ENCODE measurements around the gene SETD5.
"Not testable (repeated sequence)": the region's sequence is repeated elsewhere in the genome, so short reads cannot be mapped to it uniquely, and the experiment has no call there.

The SETD5 gene

GRCh38 chr3:9480265-9480664 is 82.8 kb downstream of the SETD5 start:
- DNase-seq (no peak), ATAC-seq (replicated peaks) (no peak)
- H3K27me3 Mint-ChIP-seq: no peaks in the 10 kb centered on the region
- H3K4me1 Mint-ChIP-seq (ENCODE audit: low read depth in 2 of 2): no peaks in the 10 kb centered on the region
- H3K9me3 Mint-ChIP-seq: no peaks in the 10 kb centered on the region
- H3K36me3 Mint-ChIP-seq (ENCODE audit: insufficient read depth): peaks cover 48% of the 10 kb centered on the region
- H3K4me3 Mint-ChIP-seq: no peak overlapping the region
- H3K27ac Mint-ChIP-seq: no peak overlapping the region

- Mint-ChIP-seq H3K36me3 (ENCODE audit: insufficient read depth) (peaks cover 7% of the 10 kb centered on the region), H3K4me3 (no peak overlapping the region)
Observed at GRCh38 chr3:9485248-9485647, 87.8 kb downstream of the SETD5 start.

GRCh38 chr3:9491506-9491905 is 94.1 kb downstream of the SETD5 start:
- Mint-ChIP-seq H3K27me3 (no peaks in the 10 kb centered on the region), H3K4me3 (no peak overlapping the region), H3K27ac (peak overlapping the region in 1 of 2 donors; percentile 63), H3K36me3 (ENCODE audit: insufficient read depth) (no peaks in the 10 kb centered on the region), H3K4me1 (ENCODE audit: low read depth in 2 of 2) (no peaks in the 10 kb centered on the region), H3K9me3 (peaks cover 2 to 8% of the 10 kb centered on the region in 2 donors)
- DNase-seq: no peak
- ATAC-seq (replicated peaks): no peak

More at GRCh38 chr3:9485248-9485647, 87.8 kb downstream of the SETD5 start:
- Mint-ChIP-seq H3K9me3 (peaks cover 2 to 8% of the 10 kb centered on the region in 2 donors), H3K27ac (peak overlapping the region in 1 of 2 donors; percentile 29), H3K4me1 (ENCODE audit: low read depth in 2 of 2) (no peaks in the 10 kb centered on the region), H3K27me3 (no peaks in the 10 kb centered on the region)
- no peak for DNase-seq
- no peak for ATAC-seq (replicated peaks)

GRCh38 chr3:9494036-9494435 is 96.6 kb downstream of the SETD5 start:
- H3K4me1 Mint-ChIP-seq (ENCODE audit: low read depth in 2 of 2); DNase-seq; H3K9me3 Mint-ChIP-seq; H3K36me3 Mint-ChIP-seq (ENCODE audit: insufficient read depth); H3K27ac Mint-ChIP-seq; H3K4me3 Mint-ChIP-seq; ATAC-seq (replicated peaks); H3K27me3 Mint-ChIP-seq: not testable (repeated sequence)

- Mint-ChIP-seq H3K4me1 (ENCODE audit: low read depth in 2 of 2) (peaks cover 3 to 9% of the 10 kb centered on the region in 2 donors), H3K9me3 (no peaks in the 10 kb centered on the region), H3K27ac (no peak overlapping the region), H3K27me3 (peaks cover 29 to 30% of the 10 kb centered on the region in 2 donors), H3K36me3 (ENCODE audit: insufficient read depth) (no peaks in the 10 kb centered on the region), H3K4me3 (no peak overlapping the region)
- ATAC-seq (replicated peaks) (no peak), DNase-seq (no peak)
Observed at GRCh38 chr3:9496893-9497292, 99.5 kb downstream of the SETD5 start.

GRCh38 chr3:9497821-9498565 is 100.6 kb downstream of the SETD5 start:
- DNase-seq (no peak), ATAC-seq (replicated peaks) (no peak)
- no peaks in the 10 kb centered on the region for H3K9me3 Mint-ChIP-seq
- H3K4me3 Mint-ChIP-seq: no peak overlapping the region
- H3K4me1 Mint-ChIP-seq (ENCODE audit: low read depth in 2 of 2): peaks cover 3 to 9% of the 10 kb centered on the region in 2 donors
- no peak overlapping the region for H3K27ac Mint-ChIP-seq
- no peaks in the 10 kb centered on the region for H3K36me3 Mint-ChIP-seq (ENCODE audit: insufficient read depth)
- H3K27me3 Mint-ChIP-seq: peaks cover 33 to 41% of the 10 kb centered on the region in 2 donors

GRCh38 chr3:9498781-9499180 is 101.4 kb downstream of the SETD5 start:
- Mint-ChIP-seq H3K27ac (no peak overlapping the region), H3K9me3 (no peaks in the 10 kb centered on the region), H3K27me3 (peaks cover 33 to 44% of the 10 kb centered on the region in 2 donors), H3K4me3 (no peak overlapping the region), H3K36me3 (ENCODE audit: insufficient read depth) (no peaks in the 10 kb centered on the region), H3K4me1 (ENCODE audit: low read depth in 2 of 2) (peaks cover 3 to 9% of the 10 kb centered on the region in 2 donors)
- DNase-seq (no peak), ATAC-seq (replicated peaks) (no peak)

GRCh38 chr3:9499455-9500107 is 102.2 kb downstream of the SETD5 start:
- DNase-seq: no peak
- H3K27ac Mint-ChIP-seq: no peak overlapping the region
- H3K9me3 Mint-ChIP-seq: no peaks in the 10 kb centered on the region
- no peaks in the 10 kb centered on the region for H3K36me3 Mint-ChIP-seq (ENCODE audit: insufficient read depth)
- peak overlapping the region in 1 of 2 donors; percentile 47 for H3K4me3 Mint-ChIP-seq
- no peak for ATAC-seq (replicated peaks)
- H3K4me1 Mint-ChIP-seq (ENCODE audit: low read depth in 2 of 2): peaks cover 3 to 9% of the 10 kb centered on the region in 2 donors
- peaks cover 33 to 44% of the 10 kb centered on the region in 2 donors for H3K27me3 Mint-ChIP-seq

GRCh38 chr3:9500108-9501050 is 103.0 kb downstream of the SETD5 start:
- peaks cover 3 to 9% of the 10 kb centered on the region in 2 donors for H3K4me1 Mint-ChIP-seq (ENCODE audit: low read depth in 2 of 2)
- DNase-seq: peak; percentile 48 to 53 (median 51)
- H3K36me3 Mint-ChIP-seq (ENCODE audit: insufficient read depth): no peaks in the 10 kb centered on the region
- ATAC-seq (replicated peaks): peak; percentile 66
- peaks cover 33 to 44% of the 10 kb centered on the region in 2 donors for H3K27me3 Mint-ChIP-seq
- H3K9me3 Mint-ChIP-seq: no peaks in the 10 kb centered on the region
- H3K27ac Mint-ChIP-seq: no peak overlapping the region
- H3K4me3 Mint-ChIP-seq: peak overlapping the region in 1 of 2 donors; percentile 47

GRCh38 chr3:9501226-9501625 is 103.8 kb downstream of the SETD5 start:
- peaks cover 3 to 9% of the 10 kb centered on the region in 2 donors for H3K4me1 Mint-ChIP-seq (ENCODE audit: low read depth in 2 of 2)
- DNase-seq (no peak), ATAC-seq (replicated peaks) (no peak)
- H3K36me3 Mint-ChIP-seq (ENCODE audit: insufficient read depth): no peaks in the 10 kb centered on the region
- H3K9me3 Mint-ChIP-seq: no peaks in the 10 kb centered on the region
- H3K4me3 Mint-ChIP-seq: no peak overlapping the region
- peaks cover 39 to 52% of the 10 kb centered on the region in 2 donors for H3K27me3 Mint-ChIP-seq
- no peak overlapping the region for H3K27ac Mint-ChIP-seq

- Mint-ChIP-seq H3K4me1 (ENCODE audit: low read depth in 2 of 2) (peaks cover 3 to 9% of the 10 kb centered on the region in 2 donors), H3K36me3 (ENCODE audit: insufficient read depth) (no peaks in the 10 kb centered on the region), H3K4me3 (no peak overlapping the region), H3K27me3 (peaks cover 47 to 71% of the 10 kb centered on the region in 2 donors), H3K9me3 (no peaks in the 10 kb centered on the region), H3K27ac (no peak overlapping the region)
- DNase-seq (peak; percentile 55 to 67 (median 59)), ATAC-seq (replicated peaks) (peak; percentile 80)
Observed at GRCh38 chr3:9503283-9503682, 105.9 kb downstream of the SETD5 start.

- peaks cover 0 to 2% of the 10 kb centered on the region in 2 donors for H3K4me1 Mint-ChIP-seq (ENCODE audit: low read depth in 2 of 2)
- no peaks in the 10 kb centered on the region for H3K9me3 Mint-ChIP-seq
- H3K27ac Mint-ChIP-seq: no peak overlapping the region
- ATAC-seq (replicated peaks) (no peak), DNase-seq (no peak)
- no peaks in the 10 kb centered on the region for H3K36me3 Mint-ChIP-seq (ENCODE audit: insufficient read depth)
- H3K27me3 Mint-ChIP-seq: peaks cover 29 to 50% of the 10 kb centered on the region in 2 donors
- no peak overlapping the region for H3K4me3 Mint-ChIP-seq
Observed at GRCh38 chr3:9507586-9508578, 110.5 kb downstream of the SETD5 start.
